Cardiac fibroblast (primary cell): ENCODE measurements around the gene PARVA.

Source experiments
- DNase-seq, 2 donors: peaks; one replicate each; pipeline versions ENCODE4 v3.0.0 to v3.0.0-alpha.2; 2010; ENCODE audit warnings: low read depth in 2 of 2
- H3K4me3 ChIP-seq, 2 donors: replicated peaks in 1 of 2; 1 replicate in 1 of 2; 2 replicates in 1 of 2; pipeline ENCODE4 v1.5.1; 2011; ENCODE audit warnings: low read depth in 2 of 2, low read length in 2 of 2, mild to moderate bottlenecking in 2 of 2, moderate library complexity in 1 of 2
- TF ChIP-seq, protein P1 (sequence below): IDR thresholded peaks from one replicate; pipeline ENCODE4 v1.5.1; 2011; ENCODE audit warnings: low read depth, mild to moderate bottlenecking, low read length, inconsistent platforms

PARVA gene

DNA sequence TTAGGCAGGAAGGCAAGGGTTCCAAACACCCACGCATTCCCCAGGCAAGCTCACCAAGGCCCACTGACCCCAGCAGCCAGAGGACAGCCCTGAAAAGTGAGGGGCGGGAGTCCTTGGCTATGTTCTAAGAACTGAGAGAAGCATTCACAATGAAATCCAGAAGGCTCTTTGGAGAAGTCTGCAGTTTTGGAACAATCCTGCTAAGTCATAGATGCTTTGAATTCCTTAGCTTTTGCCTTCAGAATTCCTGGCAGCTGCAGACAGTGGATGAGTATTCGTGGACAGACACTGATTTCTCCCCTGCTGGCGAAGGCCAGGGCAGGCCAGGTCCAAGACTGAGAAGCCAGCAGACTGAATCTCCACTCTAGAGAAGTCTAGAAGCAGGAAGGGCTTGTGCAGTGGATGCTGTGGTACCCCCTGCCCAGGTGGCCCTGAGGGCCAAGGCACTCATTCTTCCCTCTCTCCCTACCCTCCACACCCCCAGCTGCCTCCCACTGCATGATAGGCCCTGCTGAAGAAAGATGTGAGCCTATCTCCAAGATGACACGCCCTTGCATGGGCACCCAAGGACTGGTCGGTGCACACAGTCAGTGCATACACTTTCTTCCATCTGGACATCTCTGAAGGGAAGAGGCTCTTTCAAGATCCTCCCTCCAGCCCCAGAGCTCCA is 163.7 kb downstream of the PARVA start:
- DNase-seq, result peak; percentile 85 to 91
- TF ChIP-seq, protein P1, sequence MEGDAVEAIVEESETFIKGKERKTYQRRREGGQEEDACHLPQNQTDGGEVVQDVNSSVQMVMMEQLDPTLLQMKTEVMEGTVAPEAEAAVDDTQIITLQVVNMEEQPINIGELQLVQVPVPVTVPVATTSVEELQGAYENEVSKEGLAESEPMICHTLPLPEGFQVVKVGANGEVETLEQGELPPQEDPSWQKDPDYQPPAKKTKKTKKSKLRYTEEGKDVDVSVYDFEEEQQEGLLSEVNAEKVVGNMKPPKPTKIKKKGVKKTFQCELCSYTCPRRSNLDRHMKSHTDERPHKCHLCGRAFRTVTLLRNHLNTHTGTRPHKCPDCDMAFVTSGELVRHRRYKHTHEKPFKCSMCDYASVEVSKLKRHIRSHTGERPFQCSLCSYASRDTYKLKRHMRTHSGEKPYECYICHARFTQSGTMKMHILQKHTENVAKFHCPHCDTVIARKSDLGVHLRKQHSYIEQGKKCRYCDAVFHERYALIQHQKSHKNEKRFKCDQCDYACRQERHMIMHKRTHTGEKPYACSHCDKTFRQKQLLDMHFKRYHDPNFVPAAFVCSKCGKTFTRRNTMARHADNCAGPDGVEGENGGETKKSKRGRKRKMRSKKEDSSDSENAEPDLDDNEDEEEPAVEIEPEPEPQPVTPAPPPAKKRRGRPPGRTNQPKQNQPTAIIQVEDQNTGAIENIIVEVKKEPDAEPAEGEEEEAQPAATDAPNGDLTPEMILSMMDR, result peak; percentile 47
- H3K4me3 ChIP-seq, result no peak overlapping the region

DNA sequence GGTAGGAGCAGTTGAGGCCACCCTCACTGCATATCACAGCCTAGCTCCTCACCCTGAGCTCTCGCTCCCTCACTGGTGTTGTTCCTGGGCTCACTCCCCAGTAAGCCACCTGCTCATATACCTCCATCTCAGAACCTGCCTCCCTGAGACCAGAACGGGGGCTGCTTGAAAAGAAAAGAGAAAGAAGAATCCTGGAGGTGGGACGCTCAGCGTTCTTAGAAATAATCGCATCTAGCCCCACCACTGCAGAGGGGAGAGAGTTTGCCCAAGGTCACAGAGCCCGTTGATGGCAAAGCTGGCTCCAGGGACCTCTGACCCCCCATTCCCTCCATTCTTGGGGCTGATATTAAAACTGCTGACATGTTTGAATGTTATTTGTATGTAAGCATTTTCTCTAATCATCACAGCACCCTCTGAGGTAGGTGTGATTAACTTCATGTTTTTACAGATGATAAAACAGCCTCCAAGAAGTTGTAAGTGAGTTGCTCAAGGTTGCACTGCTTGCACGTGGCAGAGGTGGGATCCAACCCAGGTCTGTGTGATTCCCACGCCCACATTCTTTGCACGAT is 164.3 kb downstream of the PARVA start:
- DNase-seq, result no peak
- TF ChIP-seq, protein P1, result no peak
- no peak overlapping the region for H3K4me3 ChIP-seq

DNA sequence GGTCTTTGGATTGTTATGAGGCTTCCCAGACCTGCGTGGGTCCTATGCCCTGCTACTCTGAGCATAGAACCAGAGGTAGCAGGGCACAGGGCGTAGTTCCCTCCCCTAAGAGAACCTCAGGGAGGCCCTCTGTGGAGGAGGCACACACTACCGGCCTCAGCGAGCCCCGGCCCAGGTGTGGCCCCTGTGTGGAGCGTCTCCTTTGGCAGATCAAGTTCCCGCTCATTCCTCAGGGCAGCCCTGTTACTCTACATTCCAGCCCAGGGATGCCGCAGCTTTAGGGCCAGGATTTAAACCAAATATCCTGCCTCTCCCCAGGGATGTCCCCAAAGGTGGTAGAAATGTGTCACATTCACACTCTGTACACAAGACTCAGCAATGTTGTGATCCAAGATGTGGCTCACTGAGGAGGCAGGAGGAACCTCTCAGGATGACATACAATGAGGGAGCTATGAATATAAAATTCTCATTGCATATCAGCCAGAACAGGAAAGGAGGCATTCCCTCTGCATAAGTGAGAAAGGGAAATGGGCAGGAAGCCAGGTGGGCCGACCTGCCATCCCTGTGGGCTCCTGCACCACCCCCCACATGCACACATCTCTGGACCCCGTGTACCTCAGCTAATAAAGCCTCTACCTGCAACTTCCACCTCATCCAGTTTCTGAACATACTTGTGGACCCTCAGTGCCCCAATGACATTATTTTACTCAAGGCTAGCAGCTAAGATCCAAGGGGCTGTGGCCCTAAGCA is 165.0 kb downstream of the PARVA start:
- TF ChIP-seq, protein P1, result no peak
- H3K4me3 ChIP-seq, result no peak overlapping the region
- no peak for DNase-seq

DNA sequence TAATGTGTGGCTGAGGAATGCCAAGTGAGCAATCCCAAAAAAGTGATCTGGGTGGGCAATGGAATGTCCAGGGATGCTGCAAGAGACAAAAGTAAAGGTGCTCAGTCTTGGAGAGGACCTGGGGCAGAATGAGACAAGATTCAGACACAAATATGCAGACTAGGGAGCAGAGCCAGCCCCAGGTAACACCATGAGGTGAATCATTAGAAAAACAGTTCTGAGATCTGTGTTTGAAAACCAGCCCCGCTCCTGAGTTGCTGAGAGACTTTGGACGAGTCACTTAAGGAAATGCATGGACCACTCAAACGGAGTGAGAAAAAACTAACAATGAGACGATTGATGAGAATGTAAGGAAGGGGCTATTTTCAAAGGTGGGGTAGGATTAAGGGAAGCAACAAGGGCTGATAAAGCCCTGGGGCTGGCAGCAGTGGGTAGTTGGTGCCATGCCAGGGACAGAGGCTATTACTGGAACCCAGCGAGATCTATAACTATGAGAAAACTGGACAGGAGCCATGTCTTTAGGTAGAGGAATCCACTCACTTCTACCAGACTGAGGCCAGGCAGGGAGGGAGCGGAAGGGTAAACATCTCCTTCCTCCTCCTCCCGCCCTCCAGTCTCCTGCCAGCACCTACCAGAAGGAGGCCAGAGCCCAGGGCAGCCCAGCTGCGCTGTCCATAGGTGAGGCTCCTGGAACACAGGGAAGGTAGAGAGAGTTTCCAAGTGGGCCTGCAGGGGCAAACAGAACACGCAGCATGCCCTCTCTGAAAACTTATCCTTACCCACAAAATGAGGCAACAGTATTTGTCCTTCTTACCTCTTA is 166.4 kb downstream of the PARVA start:
- no peak for DNase-seq
- TF ChIP-seq, protein P1, result no peak

DNA sequence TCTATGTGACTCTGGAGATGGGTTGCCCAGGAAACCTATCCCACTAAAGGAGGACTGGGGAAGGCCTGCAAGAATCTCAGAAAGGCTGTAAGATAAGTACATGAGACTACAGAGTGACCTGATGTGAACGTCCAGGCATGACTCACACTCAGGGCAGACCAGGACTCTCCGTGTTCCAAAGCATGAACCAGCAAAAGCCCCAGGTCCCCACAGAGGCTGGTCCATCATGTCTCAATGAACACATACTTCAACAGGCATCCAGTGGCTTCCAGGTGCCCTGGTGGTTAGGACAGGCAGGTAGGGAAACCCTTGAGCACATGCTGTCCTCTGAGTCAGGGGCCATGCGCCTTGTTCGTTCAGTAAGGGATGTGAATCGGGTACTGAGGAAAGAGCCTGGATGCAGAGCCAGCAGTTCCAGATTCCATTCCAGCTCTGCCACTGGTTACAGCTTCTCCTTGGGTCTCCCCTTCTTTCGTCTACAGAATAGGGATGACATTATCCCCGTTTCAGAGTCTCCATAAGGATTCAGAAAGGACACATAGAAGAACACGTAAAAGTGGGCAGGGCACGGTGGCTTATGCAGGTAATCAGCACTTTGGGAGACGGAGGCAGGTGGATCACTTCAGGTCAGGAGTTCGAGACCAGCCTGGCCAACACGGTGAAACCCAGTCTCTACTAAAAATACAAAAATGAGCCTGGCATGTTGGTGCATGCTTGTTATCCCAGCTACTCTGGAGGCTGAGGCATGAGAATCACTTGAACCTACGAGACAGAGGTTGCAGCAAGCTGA is 167.8 kb downstream of the PARVA start:
- peak in 1 of 2 donors; percentile 49 for DNase-seq
- TF ChIP-seq, protein P1, result no peak
- no peak overlapping the region for H3K4me3 ChIP-seq

More for the DNA sequence above, 166.4 kb downstream of the PARVA start:
- H3K4me3 ChIP-seq, result no peak overlapping the region

DNA sequence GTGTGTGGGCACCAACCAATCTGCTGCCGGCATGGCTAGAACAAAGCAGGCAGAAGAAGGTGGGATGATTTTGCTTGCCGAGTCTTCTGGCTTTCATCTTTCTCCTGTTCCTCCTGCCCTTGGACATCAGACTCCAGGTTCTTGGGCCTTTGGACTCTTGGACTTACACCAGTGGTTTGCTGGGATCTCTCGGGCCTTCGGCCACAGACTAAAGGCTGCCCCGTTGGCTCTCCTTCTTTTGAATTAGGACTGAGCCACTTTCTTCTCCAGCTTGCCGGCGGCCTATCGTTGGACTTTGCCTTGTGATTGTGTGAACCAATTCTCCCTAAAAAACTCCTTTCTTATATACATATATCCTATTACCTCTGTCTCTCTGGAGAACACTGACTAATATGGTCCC is 168.8 kb downstream of the PARVA start:
- no peak overlapping the region for H3K4me3 ChIP-seq
- DNase-seq, result no peak
- TF ChIP-seq, protein P1, result no peak
